Activated naive CD8-positive, alpha-beta T cell treated with anti-CD3 and anti-CD28 coated beads for 36 hours (primary cell): ENCODE results near the gene TRNAU1AP. TPM values are rescaled to one million over a fixed set of nuclear protein-coding genes. Genes with fewer than 3 reads are reported as not detected.
"Not testable (repeated sequence)": the region's sequence is repeated elsewhere in the genome, so short reads cannot be mapped to it uniquely, and the experiment has no call there.

ENCODE experiments used
- DNase-seq: peaks from one replicate; pipeline ENCODE4 v3.0.0; 2021
- H3K27ac Mint-ChIP-seq: one replicate; pipeline ENCODE4 v1.8.0; 2022; ENCODE audit warnings: mild to moderate bottlenecking, moderate library complexity, mixed read lengths
- H3K27me3 Mint-ChIP-seq: one replicate; pipeline ENCODE4 v1.8.0; 2022; ENCODE audit warnings: mild to moderate bottlenecking, mixed read lengths
- H3K36me3 Mint-ChIP-seq: one replicate; pipeline ENCODE4 v1.8.0; 2021; ENCODE audit warnings: mild to moderate bottlenecking, mixed read lengths
- H3K4me1 Mint-ChIP-seq: one replicate; pipeline ENCODE4 v1.8.0; 2021; ENCODE audit warnings: mixed read lengths
- H3K4me3 Mint-ChIP-seq: one replicate; pipeline ENCODE4 v1.8.0; 2022; ENCODE audit warnings: mild to moderate bottlenecking, moderate library complexity, mixed read lengths
- H3K9me3 Mint-ChIP-seq: one replicate; pipeline ENCODE4 v1.8.0; 2022; ENCODE audit warnings: mixed read lengths
- total RNA-seq, 2 experiments: library from RNA; stranded (reverse); gene quantifications; one replicate each; pipeline ENCODE4 v1.2.3, GENCODE V29; 2021

The TRNAU1AP gene
- total RNA-seq, 2 experiments from 2014 or later, result 42.6 to 43.2 TPM

DNA sequence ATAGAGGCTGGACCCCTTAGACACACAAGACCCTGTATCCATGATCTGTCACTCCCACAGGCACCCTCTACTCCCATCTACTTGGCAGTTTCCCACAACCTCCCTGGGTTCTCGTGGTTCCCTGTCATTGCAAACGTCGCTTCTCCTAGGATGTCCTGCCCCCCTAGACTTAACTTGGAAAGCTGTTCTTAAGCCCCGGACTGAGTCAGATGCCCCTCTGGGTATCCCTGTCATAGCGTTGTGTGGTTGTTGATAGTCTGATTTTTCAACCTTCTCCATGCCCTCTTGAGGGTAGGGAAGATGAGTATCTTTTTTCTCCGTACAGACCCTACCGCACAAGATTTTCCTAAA lies 35.3 kb upstream of the TRNAU1AP start:
- DNase-seq, result no peak
- H3K36me3 Mint-ChIP-seq, result peaks cover 39% of the 10 kb centered on the region
- H3K4me3 Mint-ChIP-seq, result peak overlapping the region; percentile 89
- peaks cover 33% of the 10 kb centered on the region for H3K4me1 Mint-ChIP-seq
- H3K9me3 Mint-ChIP-seq, result no peaks in the 10 kb centered on the region
- peak overlapping the region; percentile 93 for H3K27ac Mint-ChIP-seq
- peaks cover 2% of the 10 kb centered on the region for H3K27me3 Mint-ChIP-seq

DNA sequence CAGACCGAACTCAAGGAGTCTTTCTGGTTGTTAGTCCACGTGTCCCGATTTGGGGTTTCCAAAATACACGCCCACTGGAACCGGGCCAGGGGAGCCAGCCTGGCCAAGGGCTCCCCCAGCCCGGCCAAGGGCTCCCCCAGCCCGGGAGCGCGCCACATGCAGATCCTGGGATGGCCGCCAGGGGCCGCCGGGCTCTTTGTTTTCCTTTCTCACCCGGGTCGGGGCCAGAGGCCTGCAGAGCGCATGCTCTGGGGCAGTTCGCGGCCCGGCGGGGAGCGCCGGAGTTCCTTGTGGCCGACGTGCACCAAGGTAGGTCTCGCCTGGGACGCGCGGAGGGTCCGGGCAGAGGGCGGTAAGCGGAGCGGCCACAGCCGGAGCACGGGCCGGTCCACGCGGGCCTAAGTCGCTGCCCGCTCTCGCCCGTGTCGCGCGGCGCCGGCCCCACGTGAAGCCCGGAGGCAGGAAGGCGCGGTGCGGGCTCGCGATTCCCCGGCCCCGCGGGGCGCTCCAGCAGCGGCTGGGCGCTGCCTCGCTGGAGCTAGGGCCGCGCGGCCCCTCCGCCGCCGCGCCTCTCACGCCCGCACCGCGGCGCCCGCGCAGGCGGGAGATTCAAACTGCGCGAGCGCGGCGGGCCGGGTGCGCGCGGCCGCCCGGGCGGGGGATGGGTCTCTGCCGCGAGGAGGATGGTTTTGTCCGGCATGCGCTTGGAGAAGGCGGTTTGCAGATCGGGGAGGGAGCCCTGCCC lies 34.7 kb upstream of the TRNAU1AP start:
- peak; percentile 92 for DNase-seq
- H3K4me3 Mint-ChIP-seq, result peak overlapping the region; percentile 89
- peak overlapping the region; percentile 93 for H3K27ac Mint-ChIP-seq
- no peaks in the 10 kb centered on the region for H3K27me3 Mint-ChIP-seq
- H3K36me3 Mint-ChIP-seq, result peaks cover 38% of the 10 kb centered on the region
- no peaks in the 10 kb centered on the region for H3K9me3 Mint-ChIP-seq
- peaks cover 29% of the 10 kb centered on the region for H3K4me1 Mint-ChIP-seq

- Mint-ChIP-seq H3K27me3 (no peaks in the 10 kb centered on the region), H3K27ac (peak overlapping the region; percentile 93), H3K4me1 (peaks cover 29% of the 10 kb centered on the region), H3K4me3 (peak overlapping the region; percentile 86), H3K9me3 (no peaks in the 10 kb centered on the region), H3K36me3 (peaks cover 44% of the 10 kb centered on the region)
- peak; percentile 67 for DNase-seq
Observed at GRCh38 chr1:28518745-28519341, 34.0 kb upstream of the TRNAU1AP start.

GRCh38 chr1:28519946-28520725 lies 32.7 kb upstream of the TRNAU1AP start:
- Mint-ChIP-seq H3K4me1 (peaks cover 26% of the 10 kb centered on the region), H3K4me3 (peak overlapping the region; percentile 60), H3K36me3 (peaks cover 46% of the 10 kb centered on the region), H3K27ac (peak overlapping the region; percentile 34), H3K9me3 (no peaks in the 10 kb centered on the region), H3K27me3 (no peaks in the 10 kb centered on the region)
- no peak for DNase-seq

GRCh38 chr1:28520796-28521195 lies 32.1 kb upstream of the TRNAU1AP start:
- Mint-ChIP-seq H3K4me1 (peaks cover 26% of the 10 kb centered on the region), H3K27ac (peak overlapping the region; percentile 20), H3K36me3 (peaks cover 46% of the 10 kb centered on the region)
- not testable (repeated sequence) for H3K27me3 Mint-ChIP-seq, H3K9me3 Mint-ChIP-seq, H3K4me3 Mint-ChIP-seq, DNase-seq

GRCh38 chr1:28521502-28522164 lies 31.3 kb upstream of the TRNAU1AP start:
- no peak for DNase-seq
- Mint-ChIP-seq H3K4me1 (peaks cover 25% of the 10 kb centered on the region), H3K27ac (no peak overlapping the region), H3K27me3 (no peaks in the 10 kb centered on the region), H3K36me3 (peaks cover 46% of the 10 kb centered on the region), H3K9me3 (no peaks in the 10 kb centered on the region), H3K4me3 (no peak overlapping the region)

- not testable (repeated sequence) for H3K4me3 Mint-ChIP-seq, H3K27me3 Mint-ChIP-seq, H3K27ac Mint-ChIP-seq, H3K9me3 Mint-ChIP-seq, DNase-seq
- H3K4me1 Mint-ChIP-seq, result peaks cover 20% of the 10 kb centered on the region
- peaks cover 46% of the 10 kb centered on the region for H3K36me3 Mint-ChIP-seq
Observed at GRCh38 chr1:28522537-28522936, 30.3 kb upstream of the TRNAU1AP start.

DNA sequence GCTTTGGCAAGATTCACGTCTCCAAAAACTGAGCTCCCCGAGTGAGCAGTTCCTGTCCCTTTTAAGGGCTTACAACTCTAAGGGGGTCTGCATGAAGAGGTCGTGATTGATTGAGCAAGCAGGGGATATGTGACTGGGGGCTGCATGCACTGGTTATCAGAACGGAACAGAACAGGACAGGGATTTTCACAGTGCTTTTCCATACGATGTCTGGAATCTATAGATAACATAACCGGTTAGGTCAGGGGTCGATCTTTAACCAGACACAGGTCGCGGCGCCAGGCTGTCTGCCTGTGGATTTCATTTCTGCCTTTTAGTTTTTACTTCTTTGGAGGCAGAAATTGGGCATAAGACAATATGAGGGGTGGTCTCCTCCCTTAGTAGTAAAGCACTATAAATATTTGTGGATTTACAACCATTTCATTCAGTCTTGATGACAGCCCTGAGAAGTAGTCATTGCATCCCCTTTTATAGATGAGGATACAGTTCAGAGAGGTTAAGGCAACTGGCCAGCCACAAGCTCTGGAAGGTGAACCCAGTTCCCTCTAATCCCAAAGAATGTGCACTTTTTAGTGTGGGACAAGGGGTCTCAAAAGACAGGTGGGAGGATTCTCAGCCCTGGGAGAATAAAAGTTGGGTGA lies 27.8 kb upstream of the TRNAU1AP start:
- H3K4me3 Mint-ChIP-seq, H3K27me3 Mint-ChIP-seq, DNase-seq, H3K9me3 Mint-ChIP-seq, H3K27ac Mint-ChIP-seq, H3K4me1 Mint-ChIP-seq: not testable (repeated sequence)
- peaks cover 38% of the 10 kb centered on the region for H3K36me3 Mint-ChIP-seq

DNA sequence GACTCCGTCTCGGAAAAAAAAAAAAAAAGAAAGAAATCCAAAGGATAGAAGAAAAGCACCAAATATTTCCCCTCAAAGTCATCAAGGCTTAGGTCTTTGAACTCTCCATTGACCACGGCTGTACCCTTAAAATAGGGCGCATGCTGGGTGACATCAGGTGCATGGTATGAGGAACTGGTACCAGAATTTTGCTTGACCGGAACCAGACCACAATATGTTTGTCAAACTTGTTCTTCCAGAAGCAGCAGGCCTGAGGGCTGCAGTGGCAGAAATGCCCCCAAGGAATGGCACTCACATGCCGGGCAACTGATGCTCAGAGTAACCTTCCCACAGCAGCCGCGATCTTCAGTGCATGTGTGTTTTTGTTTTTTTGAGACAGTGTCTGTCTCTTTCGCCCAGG lies 26.0 kb upstream of the TRNAU1AP start:
- Mint-ChIP-seq H3K36me3 (peaks cover 33% of the 10 kb centered on the region), H3K27ac (no peak overlapping the region), H3K27me3 (no peaks in the 10 kb centered on the region), H3K4me3 (no peak overlapping the region), H3K9me3 (no peaks in the 10 kb centered on the region), H3K4me1 (no peaks in the 10 kb centered on the region)
- DNase-seq, result no peak

DNA sequence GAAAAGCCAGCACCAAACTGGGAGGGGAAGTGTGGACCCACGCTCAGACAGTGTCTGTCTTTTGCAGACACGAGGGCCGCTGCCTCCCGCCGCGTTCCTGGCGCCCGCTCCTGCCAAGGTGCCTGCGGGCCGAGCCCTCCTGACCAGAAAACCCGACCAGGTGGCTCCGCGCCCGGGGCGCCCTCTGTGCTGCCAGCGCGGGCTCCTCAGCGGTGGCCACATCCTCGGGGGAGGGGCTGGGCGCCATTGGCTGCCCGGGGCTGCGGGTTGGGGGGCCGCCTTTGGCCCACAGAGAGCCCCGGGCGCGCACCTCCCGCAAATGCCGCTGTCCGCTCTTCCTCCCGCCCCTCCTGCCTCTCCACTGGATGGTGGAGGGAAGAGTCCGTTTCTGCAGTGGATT lies 22.4 kb upstream of the TRNAU1AP start:
- Mint-ChIP-seq H3K27me3 (no peaks in the 10 kb centered on the region), H3K4me1 (no peaks in the 10 kb centered on the region), H3K4me3 (no peak overlapping the region), H3K36me3 (peaks cover 27% of the 10 kb centered on the region), H3K9me3 (no peaks in the 10 kb centered on the region), H3K27ac (no peak overlapping the region)
- no peak for DNase-seq

- H3K36me3 Mint-ChIP-seq, result peaks cover 35% of the 10 kb centered on the region
- H3K27ac Mint-ChIP-seq, result no peak overlapping the region
- H3K9me3 Mint-ChIP-seq, result no peaks in the 10 kb centered on the region
- DNase-seq, result no peak
- H3K4me1 Mint-ChIP-seq, result no peaks in the 10 kb centered on the region
- H3K27me3 Mint-ChIP-seq, result no peaks in the 10 kb centered on the region
- H3K4me3 Mint-ChIP-seq, result no peak overlapping the region
Observed at GRCh38 chr1:28534671-28535070, 18.2 kb upstream of the TRNAU1AP start.

DNA sequence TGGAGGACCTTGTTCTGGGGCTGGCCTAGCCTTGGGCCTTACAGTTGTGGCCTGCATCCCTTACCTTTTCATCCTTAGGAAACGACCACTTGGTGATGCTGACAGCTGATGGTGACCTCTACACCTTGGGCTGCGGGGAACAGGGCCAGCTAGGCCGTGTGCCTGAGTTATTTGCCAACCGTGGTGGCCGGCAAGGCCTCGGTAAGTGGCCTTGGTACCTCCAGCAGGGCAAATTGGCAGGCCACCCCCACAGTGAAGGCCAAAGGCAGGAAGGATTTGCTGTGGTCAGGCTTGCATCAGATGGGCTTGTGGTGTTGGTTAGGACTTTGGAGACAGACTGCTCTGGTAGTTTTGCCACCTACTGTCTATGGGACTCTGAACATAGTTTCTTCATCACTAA lies 17.7 kb upstream of the TRNAU1AP start:
- no peak overlapping the region for H3K27ac Mint-ChIP-seq
- no peaks in the 10 kb centered on the region for H3K9me3 Mint-ChIP-seq

GRCh38 chr1:28537457-28538199 lies 15.3 kb upstream of the TRNAU1AP start:
- Mint-ChIP-seq H3K9me3 (no peaks in the 10 kb centered on the region), H3K36me3 (peaks cover 15% of the 10 kb centered on the region), H3K27me3 (no peaks in the 10 kb centered on the region), H3K4me1 (no peaks in the 10 kb centered on the region), H3K27ac (peak overlapping the region; percentile 34), H3K4me3 (no peak overlapping the region)
- DNase-seq, result no peak

More for the DNA sequence above, 17.7 kb upstream of the TRNAU1AP start:
- no peak overlapping the region for H3K4me3 Mint-ChIP-seq
- no peaks in the 10 kb centered on the region for H3K27me3 Mint-ChIP-seq
- H3K36me3 Mint-ChIP-seq, result peaks cover 30% of the 10 kb centered on the region
- H3K4me1 Mint-ChIP-seq, result no peaks in the 10 kb centered on the region
- DNase-seq, result no peak

DNA sequence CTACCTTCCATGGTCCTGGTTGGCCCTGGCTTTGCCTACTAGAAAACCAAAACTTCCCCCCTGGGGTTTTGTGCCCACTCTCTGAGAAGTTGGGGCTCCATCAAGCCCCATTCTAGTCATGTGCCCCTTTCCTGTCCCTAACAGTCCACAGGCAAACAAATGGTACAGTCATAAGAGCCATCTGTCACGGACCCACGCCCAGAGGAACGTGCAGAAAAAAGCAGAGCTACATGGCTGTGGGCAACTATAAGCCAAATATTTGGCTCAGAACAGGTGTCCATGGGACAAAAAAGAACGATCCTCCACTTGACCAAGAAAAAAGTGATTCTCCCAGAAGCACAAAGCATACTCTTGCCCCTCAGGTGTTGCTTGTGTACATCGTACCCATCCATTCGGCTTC lies 14.6 kb upstream of the TRNAU1AP start:
- Mint-ChIP-seq H3K4me3 (no peak overlapping the region), H3K36me3 (peaks cover 15% of the 10 kb centered on the region), H3K27ac (no peak overlapping the region)

More for the DNA sequence above, 14.6 kb upstream of the TRNAU1AP start:
- no peaks in the 10 kb centered on the region for H3K4me1 Mint-ChIP-seq
- no peaks in the 10 kb centered on the region for H3K9me3 Mint-ChIP-seq
- H3K27me3 Mint-ChIP-seq, result no peaks in the 10 kb centered on the region
- DNase-seq, result no peak
